Measurements from ENCODE around the gene ITGAV. TPM values are rescaled to one million over a fixed set of nuclear protein-coding genes. Genes with fewer than 3 reads are reported as not detected.

Gene ITGAV
- total RNA-seq, 1 experiment from 2014 or later, result 26.9 TPM

- no peak for DNase-seq
- H4K8ac ChIP-seq (replicated peaks; ENCODE audit: insufficient read length, low read depth, low read length), result no peak overlapping the region
- no peak overlapping the region for H4K5ac ChIP-seq (ENCODE audit: insufficient read length, low read depth, low read length)
- no peaks in the 10 kb centered on the region for H3K23me2 ChIP-seq (ENCODE audit: insufficient read length, low read depth, low read length, poor library complexity, severe bottlenecking)
- H3K79me2 ChIP-seq (ENCODE audit: insufficient read depth, low read length), result no peaks in the 10 kb centered on the region
- H2AK5ac ChIP-seq (ENCODE audit: insufficient read length, low read length), result no peak overlapping the region
- WGBS (ENCODE audit: extremely low coverage, insufficient read length, low lambda C conversion rate), result no CpG with 5 or more reads among the region's 3 CpGs
- no peak overlapping the region for H3T11ph ChIP-seq (ENCODE audit: low read length)
- H3K4ac ChIP-seq (ENCODE audit: low read depth, low read length), result no peak overlapping the region
- no peak overlapping the region for H4K91ac ChIP-seq (ENCODE audit: insufficient read length, low read depth, low read length)
- no peak overlapping the region for H2AFZ ChIP-seq (ENCODE audit: low read length)
- Mint-ChIP-seq H3K27me3 (ENCODE audit: low read depth) (no peaks in the 10 kb centered on the region), H3K9me3 (no peaks in the 10 kb centered on the region), H3K4me3 (no peak overlapping the region), H3K4me1 (peaks cover 21 to 42% of the 10 kb centered on the region in 2 experiments), H3K36me3 (ENCODE audit: insufficient read depth in 1 of 3, low read depth in 3 of 3) (no peaks in the 10 kb centered on the region), H3K27ac (peak overlapping the region in 2 of 3 experiments; percentile 41 to 62; a peak in 4 of 7 replicates)
- H3K9ac ChIP-seq (ENCODE audit: extremely low read depth, insufficient read length, low read length), result no peak overlapping the region
- H2BK120ac ChIP-seq (ENCODE audit: low read depth, low read length, poor library complexity, severe bottlenecking), result no peak overlapping the region
- H2BK20ac ChIP-seq (ENCODE audit: low read depth, low read length, poor library complexity, severe bottlenecking), result no peak overlapping the region
- no peak overlapping the region for H2BK12ac ChIP-seq (ENCODE audit: insufficient read length, low read depth, low read length)
- H2BK15ac ChIP-seq (ENCODE audit: low read depth, low read length), result no peak overlapping the region
- no peaks in the 10 kb centered on the region for H4K20me1 ChIP-seq (ENCODE audit: control insufficient read depth, insufficient read depth, insufficient read length)
- H3K4me2 ChIP-seq (ENCODE audit: insufficient read depth, insufficient read length, low read length), result no peak overlapping the region
- no peak for TF ChIP-seq CTCF (conservative IDR thresholded peaks at IDR 0.05)
- H3K18ac ChIP-seq (ENCODE audit: insufficient read length, low read depth, low read length), result no peak overlapping the region
- H3K14ac ChIP-seq (ENCODE audit: insufficient read depth, low read length), result no peak overlapping the region
- peaks cover 5% of the 10 kb centered on the region for H3K4me1 ChIP-seq (ENCODE audit: insufficient read depth, low read length)
- H3K79me1 ChIP-seq (ENCODE audit: insufficient read depth, low read depth, low read length, poor library complexity, severe bottlenecking), result no peaks in the 10 kb centered on the region
- H3K27me3 ChIP-seq (ENCODE audit: insufficient read depth, low read length), result no peaks in the 10 kb centered on the region
- no peak overlapping the region for H2BK5ac ChIP-seq (ENCODE audit: insufficient read length, low read length)
- H3K56ac ChIP-seq (ENCODE audit: insufficient read length, low read depth, low read length), result no peak overlapping the region
- H3K27ac ChIP-seq (ENCODE audit: insufficient read length, low read depth, low read length), result no peak overlapping the region
- no peak overlapping the region for H3K23ac ChIP-seq (ENCODE audit: insufficient read length, low read depth, low read length)
- no peaks in the 10 kb centered on the region for H3K9me3 ChIP-seq (ENCODE audit: control insufficient read depth, low read depth, low read length)
These were observed 128.3 kb downstream of the ITGAV start for GRCh38 chr2:186718122-186718521.
